Choroid plexus epithelial cell (primary cell): ENCODE results near the gene LYZL6.

Experiments
- DNase-seq: peaks from one replicate; pipeline ENCODE4 v3.0.0-alpha.2; 2010; ENCODE audit warnings: low read depth
- H3K4me3 ChIP-seq: 2 replicates; pipeline ENCODE4 v1.5.1; 2011; ENCODE audit warnings: low read depth, mild to moderate bottlenecking, control low read depth, low read length, moderate library complexity
- CTCF ChIP-seq: conservative IDR thresholded peaks from 2 replicates; pipeline ENCODE4 v1.5.1; 2011; ENCODE audit warnings: low read depth, mild to moderate bottlenecking, control low read depth, inconsistent platforms, low read length, moderate library complexity

The LYZL6 gene

GRCh38 chr17:35917519-35918213 is 25.8 kb downstream of the LYZL6 start:
- no peak for DNase-seq
- no peak for TF ChIP-seq CTCF
- no peak overlapping the region for H3K4me3 ChIP-seq

GRCh38 chr17:35915153-35915964 is 28.2 kb downstream of the LYZL6 start:
- no peak overlapping the region for H3K4me3 ChIP-seq
- TF ChIP-seq CTCF, result no peak
- DNase-seq, result peak; percentile 15

GRCh38 chr17:35914354-35914753 is 29.2 kb downstream of the LYZL6 start:
- DNase-seq, result no peak
- no peak for TF ChIP-seq CTCF

GRCh38 chr17:35913609-35914008 is 29.9 kb downstream of the LYZL6 start:
- no peak for TF ChIP-seq CTCF
- no peak for DNase-seq
- no peak overlapping the region for H3K4me3 ChIP-seq

More at GRCh38 chr17:35914354-35914753, 29.2 kb downstream of the LYZL6 start:
- H3K4me3 ChIP-seq, result no peak overlapping the region

GRCh38 chr17:35912942-35913341 is 30.6 kb downstream of the LYZL6 start:
- H3K4me3 ChIP-seq, result no peak overlapping the region
- no peak for DNase-seq
- TF ChIP-seq CTCF, result no peak

GRCh38 chr17:35912339-35912912 is 31.1 kb downstream of the LYZL6 start:
- DNase-seq, result no peak
- no peak overlapping the region for H3K4me3 ChIP-seq
- no peak for TF ChIP-seq CTCF
